Cortex of kidney (tissue), 1 donor: ENCODE results near the gene SLC17A3.

Experiments used
- DNase-seq: peaks from one replicate; lab custom pipeline; 2025; lab: John Stamatoyannopoulos, UW

The SLC17A3 gene

GRCh38 chr6:25835442-25836283 lies 38.4 kb downstream of the SLC17A3 start:
- no peak for DNase-seq

- no peak for DNase-seq
Observed at GRCh38 chr6:25834950-25835349, 39.1 kb downstream of the SLC17A3 start.

GRCh38 chr6:25833136-25833535 lies 40.9 kb downstream of the SLC17A3 start:
- DNase-seq = no peak

GRCh38 chr6:25832670-25833069 lies 41.4 kb downstream of the SLC17A3 start:
- DNase-seq = no peak

- no peak for DNase-seq
Observed at GRCh38 chr6:25832307-25832662, 41.8 kb downstream of the SLC17A3 start.

- DNase-seq = no peak
Observed at GRCh38 chr6:25831532-25832306, 42.3 kb downstream of the SLC17A3 start, which contains the start of gene SLC17A1. Gene SLC17A1, minus strand, starts transcription at chr6:25832052. Its CDS starts 1,495 bp downstream, at chr6:25830557.

GRCh38 chr6:25830458-25830857 lies 43.6 kb downstream of the SLC17A3 start:
- no peak for DNase-seq

GRCh38 chr6:25829375-25829774 lies 44.7 kb downstream of the SLC17A3 start:
- DNase-seq = no peak

GRCh38 chr6:25821341-25821740 lies 52.7 kb downstream of the SLC17A3 start:
- DNase-seq = no peak

- no peak for DNase-seq
Observed at GRCh38 chr6:25816252-25816651, 57.8 kb downstream of the SLC17A3 start.

GRCh38 chr6:25815194-25815593 lies 58.8 kb downstream of the SLC17A3 start:
- DNase-seq = no peak

GRCh38 chr6:25804804-25805203 lies 69.2 kb downstream of the SLC17A3 start:
- DNase-seq = no peak

GRCh38 chr6:25801436-25801835 lies 72.6 kb downstream of the SLC17A3 start:
- DNase-seq = no peak
